ENCODE results near the gene R3HDM2. TPM values are rescaled to one million over a fixed set of nuclear protein-coding genes. Genes with fewer than 3 reads are reported as not detected.

Gene R3HDM2
- total RNA-seq, 1 donor from 2014 or later, result 57.3 TPM

DNA sequence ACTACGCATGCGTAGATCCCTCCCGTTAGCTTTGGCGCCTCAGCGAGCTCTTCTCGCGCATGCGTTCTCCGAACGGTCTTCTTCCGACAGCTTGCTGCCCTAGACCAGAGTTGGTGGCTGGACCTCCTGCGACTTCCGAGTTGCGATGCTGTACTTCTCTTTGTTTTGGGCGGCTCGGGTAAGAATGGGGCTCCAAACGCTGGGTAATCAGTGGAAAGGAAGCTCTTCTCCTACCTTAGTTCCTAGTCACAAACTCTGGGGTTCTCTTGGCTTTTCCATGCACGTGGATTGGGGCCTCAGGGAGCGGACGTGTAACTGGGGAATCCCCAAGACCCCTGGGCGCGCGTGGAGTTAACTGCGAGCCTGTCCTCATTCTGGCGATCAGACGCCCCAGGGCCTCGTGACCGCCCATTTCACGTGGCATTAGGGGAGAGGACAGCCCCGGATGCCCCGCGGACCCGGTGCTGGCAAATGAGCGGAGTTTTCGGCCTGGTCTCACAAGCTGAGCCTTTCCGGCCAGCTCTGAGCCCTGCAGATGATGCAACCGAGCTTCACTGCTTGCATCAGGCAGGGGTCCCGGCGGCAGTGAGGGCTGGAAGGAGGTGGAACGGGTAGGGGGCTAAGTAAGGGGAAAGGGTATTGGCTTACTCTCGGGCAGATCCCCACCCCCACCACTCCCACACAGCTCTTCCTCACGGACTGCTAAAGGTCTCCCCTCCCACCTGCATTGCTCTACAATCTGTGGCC lies 201.0 kb downstream of the R3HDM2 start, which contains the start of gene SHMT2:
TSS of gene SHMT2 (plus strand) at position 78 of the 747 bp plus-strand sequence. CDS start at position 146, 68 bp downstream.
- H3K4me1 Mint-ChIP-seq, result peaks cover 51% of the 10 kb centered on the region

DNA sequence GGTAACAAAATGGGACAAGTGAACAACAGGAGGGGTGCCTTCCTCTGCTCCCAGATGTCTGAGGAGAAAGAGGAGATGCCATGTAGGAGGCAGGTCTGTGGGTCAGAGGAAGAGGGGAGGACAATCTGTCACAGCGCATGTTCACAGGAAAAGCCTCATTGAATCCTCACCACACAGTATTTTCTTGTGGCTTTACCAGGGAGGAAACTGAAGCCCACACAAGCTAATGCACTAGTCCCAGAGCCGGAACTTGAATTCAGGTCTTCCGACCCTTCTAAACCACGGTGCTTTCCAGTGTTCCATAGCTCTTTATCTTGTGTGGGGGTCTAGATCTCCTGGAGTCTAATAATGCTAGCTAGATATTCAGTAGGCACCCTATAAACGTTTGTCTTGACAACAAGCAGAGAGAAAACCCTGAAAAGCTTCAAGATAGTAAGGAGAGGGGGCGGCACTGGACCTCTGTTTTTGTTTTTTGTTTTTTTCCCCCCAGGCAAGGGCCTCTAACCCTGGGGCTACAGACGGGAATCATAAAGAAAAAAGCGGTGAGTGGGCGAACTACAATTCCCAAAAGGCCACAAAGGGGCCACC lies 201.7 kb downstream of the R3HDM2 start:
- peak overlapping the region; percentile 98 for H3K4me3 Mint-ChIP-seq
- peaks cover 17% of the 10 kb centered on the region for H3K36me3 Mint-ChIP-seq (ENCODE audit: low read depth)
- H3K4me1 Mint-ChIP-seq, result peaks cover 44% of the 10 kb centered on the region
- DNase-seq (ENCODE audit: low read depth, low spot score), result no peak
- H3K9me3 Mint-ChIP-seq, result no peaks in the 10 kb centered on the region
- H3K27me3 Mint-ChIP-seq (ENCODE audit: low read depth), result peaks cover 49% of the 10 kb centered on the region
- TF ChIP-seq, protein P1, sequence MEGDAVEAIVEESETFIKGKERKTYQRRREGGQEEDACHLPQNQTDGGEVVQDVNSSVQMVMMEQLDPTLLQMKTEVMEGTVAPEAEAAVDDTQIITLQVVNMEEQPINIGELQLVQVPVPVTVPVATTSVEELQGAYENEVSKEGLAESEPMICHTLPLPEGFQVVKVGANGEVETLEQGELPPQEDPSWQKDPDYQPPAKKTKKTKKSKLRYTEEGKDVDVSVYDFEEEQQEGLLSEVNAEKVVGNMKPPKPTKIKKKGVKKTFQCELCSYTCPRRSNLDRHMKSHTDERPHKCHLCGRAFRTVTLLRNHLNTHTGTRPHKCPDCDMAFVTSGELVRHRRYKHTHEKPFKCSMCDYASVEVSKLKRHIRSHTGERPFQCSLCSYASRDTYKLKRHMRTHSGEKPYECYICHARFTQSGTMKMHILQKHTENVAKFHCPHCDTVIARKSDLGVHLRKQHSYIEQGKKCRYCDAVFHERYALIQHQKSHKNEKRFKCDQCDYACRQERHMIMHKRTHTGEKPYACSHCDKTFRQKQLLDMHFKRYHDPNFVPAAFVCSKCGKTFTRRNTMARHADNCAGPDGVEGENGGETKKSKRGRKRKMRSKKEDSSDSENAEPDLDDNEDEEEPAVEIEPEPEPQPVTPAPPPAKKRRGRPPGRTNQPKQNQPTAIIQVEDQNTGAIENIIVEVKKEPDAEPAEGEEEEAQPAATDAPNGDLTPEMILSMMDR (conservative IDR thresholded peaks at IDR 0.05), result no peak
- peak overlapping the region; percentile 27 for H3K27ac Mint-ChIP-seq (ENCODE audit: unreplicated experiment)

More for the DNA sequence above, 201.0 kb downstream of the R3HDM2 start, which contains the start of gene SHMT2:
- Mint-ChIP-seq H3K4me3 (peak within 1 kb of the TSS; percentile 98), H3K36me3 (ENCODE audit: low read depth) (peaks cover 22% of the 10 kb centered on the region), H3K9me3 (no peaks in the 10 kb centered on the region), H3K27ac (ENCODE audit: unreplicated experiment) (peak within 1 kb of the TSS; percentile 98), H3K27me3 (ENCODE audit: low read depth) (peaks cover 49% of the 10 kb centered on the region)
- TF ChIP-seq, protein P1 (conservative IDR thresholded peaks at IDR 0.05), result no peak
- DNase-seq (ENCODE audit: low read depth, low spot score), result peak; percentile 93

DNA sequence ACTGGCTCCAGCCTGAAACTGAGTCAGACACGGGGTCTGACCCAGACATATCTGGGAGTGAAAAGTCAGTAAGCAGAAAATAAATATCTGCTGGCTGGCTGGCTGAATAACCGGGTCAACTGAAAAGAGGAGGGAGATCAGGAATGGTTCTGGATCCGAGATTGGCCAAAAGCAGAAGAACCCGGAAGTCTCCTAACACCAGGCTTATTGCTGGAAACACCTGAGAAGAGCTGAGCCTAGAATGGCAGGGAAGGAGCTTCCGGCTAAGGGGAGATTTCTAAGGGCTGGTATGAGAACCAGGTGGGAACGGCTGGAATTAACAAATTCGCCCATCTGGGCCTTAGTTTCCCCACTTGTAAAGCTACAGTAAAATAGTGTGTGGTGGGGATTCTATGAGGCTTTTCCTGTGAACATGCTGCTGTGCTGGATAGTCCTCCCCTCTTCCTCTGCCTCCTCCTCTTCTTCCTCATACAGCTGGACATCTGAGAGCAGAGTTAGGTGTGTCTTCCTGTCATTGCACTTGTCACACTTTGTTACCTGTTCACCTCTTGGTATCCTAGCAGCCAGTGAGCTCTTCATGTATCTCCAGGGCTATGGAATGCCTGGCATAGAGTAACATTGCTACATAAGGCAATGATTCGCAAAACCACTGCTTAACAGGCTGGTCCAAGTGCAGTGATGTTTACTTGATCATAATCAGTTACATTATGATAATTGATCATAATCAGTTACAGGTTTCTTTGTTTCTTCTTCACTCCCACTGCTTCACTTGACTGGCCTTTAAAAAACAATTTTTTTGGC lies 203.3 kb downstream of the R3HDM2 start:
- no peaks in the 10 kb centered on the region for H3K9me3 Mint-ChIP-seq
- peaks cover 47% of the 10 kb centered on the region for H3K4me1 Mint-ChIP-seq
- peaks cover 10% of the 10 kb centered on the region for H3K36me3 Mint-ChIP-seq (ENCODE audit: low read depth)
- no peak for DNase-seq (ENCODE audit: low read depth, low spot score)
- H3K4me3 Mint-ChIP-seq, result peak overlapping the region; percentile 83
- TF ChIP-seq, protein P1 (conservative IDR thresholded peaks at IDR 0.05), result no peak
- H3K27me3 Mint-ChIP-seq (ENCODE audit: low read depth), result peaks cover 63% of the 10 kb centered on the region
- no peak overlapping the region for H3K27ac Mint-ChIP-seq (ENCODE audit: unreplicated experiment)

DNA sequence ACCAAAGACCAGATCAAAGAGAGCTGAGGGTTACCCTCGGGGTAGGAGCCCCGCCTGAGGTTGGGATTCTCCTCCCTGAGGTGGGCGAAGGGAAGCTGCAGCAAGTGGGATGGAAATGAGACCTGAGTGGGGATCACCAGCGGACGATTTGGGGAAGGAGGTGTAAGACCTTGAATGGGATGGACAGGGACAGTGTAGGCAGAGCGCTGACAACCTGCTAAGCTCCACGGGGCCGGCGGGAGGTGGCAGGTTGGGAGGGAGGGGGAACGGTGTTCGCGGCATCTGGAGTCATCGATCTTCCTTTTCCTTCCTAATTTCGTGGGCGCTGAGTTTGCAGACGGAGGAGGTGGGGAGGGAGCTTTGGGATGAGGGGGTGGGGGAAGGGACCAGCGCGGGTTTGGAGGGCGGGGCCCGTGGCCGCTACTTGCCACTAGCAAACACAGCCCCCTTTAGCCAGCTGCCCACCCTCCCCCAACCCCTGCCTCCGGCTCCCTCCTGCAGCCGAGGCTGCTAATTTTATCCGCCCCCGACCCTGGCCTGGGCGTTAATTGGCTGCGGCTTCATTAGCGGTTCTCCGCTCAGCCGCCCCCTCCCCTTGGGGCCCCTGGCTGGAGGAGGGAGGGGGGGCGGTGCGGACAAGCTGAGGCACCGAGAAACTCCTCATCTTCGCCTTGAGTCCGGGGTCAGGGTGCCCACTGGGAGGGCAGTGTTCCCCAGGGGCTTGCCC lies 204.1 kb downstream of the R3HDM2 start:
- H3K27ac Mint-ChIP-seq (ENCODE audit: unreplicated experiment), result no peak overlapping the region
- peaks cover 7% of the 10 kb centered on the region for H3K36me3 Mint-ChIP-seq (ENCODE audit: low read depth)
- no peaks in the 10 kb centered on the region for H3K9me3 Mint-ChIP-seq
- H3K4me1 Mint-ChIP-seq, result peaks cover 54% of the 10 kb centered on the region
- H3K4me3 Mint-ChIP-seq, result peak overlapping the region; percentile 83
- peaks cover 70% of the 10 kb centered on the region for H3K27me3 Mint-ChIP-seq (ENCODE audit: low read depth)
- DNase-seq (ENCODE audit: low read depth, low spot score), result no peak
- TF ChIP-seq, protein P1 (conservative IDR thresholded peaks at IDR 0.05), result no peak

DNA sequence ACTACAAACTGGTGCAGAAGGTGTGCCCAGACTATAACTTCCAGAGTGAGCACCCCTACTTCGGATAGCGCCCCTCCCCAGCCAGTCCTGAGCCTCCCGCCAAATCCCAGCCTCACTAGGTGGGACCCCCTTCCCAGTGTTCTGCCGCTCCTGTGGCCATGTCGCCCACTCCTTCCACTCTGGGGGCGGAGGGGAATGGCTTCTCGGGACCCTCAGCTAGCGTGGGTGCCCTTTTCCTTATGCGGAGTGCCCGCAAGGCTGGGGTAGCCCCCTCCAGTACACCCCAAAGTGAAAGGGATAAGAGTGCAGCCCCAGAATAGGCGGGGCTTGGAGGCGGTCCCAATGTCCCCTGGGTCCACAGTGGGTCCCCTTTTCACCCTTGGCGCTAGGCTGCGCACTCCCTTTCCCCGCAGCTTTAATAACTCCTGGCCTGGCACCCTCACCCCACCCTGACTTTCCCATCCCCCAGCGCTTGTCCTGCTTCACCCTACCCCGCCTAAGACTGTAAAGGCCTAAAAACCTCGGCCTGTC lies 205.1 kb downstream of the R3HDM2 start:
- Mint-ChIP-seq H3K27ac (ENCODE audit: unreplicated experiment) (no peak overlapping the region), H3K9me3 (no peaks in the 10 kb centered on the region), H3K4me1 (peaks cover 55% of the 10 kb centered on the region), H3K4me3 (no peak overlapping the region), H3K36me3 (ENCODE audit: low read depth) (peaks cover 5% of the 10 kb centered on the region), H3K27me3 (ENCODE audit: low read depth) (peaks cover 80% of the 10 kb centered on the region)
- TF ChIP-seq, protein P1 (conservative IDR thresholded peaks at IDR 0.05), result no peak
- no peak for DNase-seq (ENCODE audit: low read depth, low spot score)
